Endodermal cell (in vitro differentiated cells): ENCODE results near the gene CFAP92. TPM values are rescaled to one million over a fixed set of nuclear protein-coding genes. Genes with fewer than 3 reads are reported as not detected.

ENCODE experiments used
- DNase-seq: peaks from one replicate; pipeline ENCODE4 v3.0.0-alpha.2; 2017
- H3K27ac ChIP-seq: 2 replicates; pipeline ENCODE4 v1.5.1; 2013; ENCODE audit warnings: mild to moderate bottlenecking, low read depth, low read length, moderate library complexity
- H3K27me3 ChIP-seq: 2 replicates; pipeline ENCODE4 v1.6.1; 2013; ENCODE audit warnings: mild to moderate bottlenecking, low read length, moderate library complexity; ENCODE audit not compliant: insufficient read depth, control insufficient read depth, poor library complexity, severe bottlenecking
- H3K36me3 ChIP-seq: 2 replicates; pipeline ENCODE4 v1.7.0; 2013; ENCODE audit warnings: mild to moderate bottlenecking, low read length, moderate library complexity; ENCODE audit not compliant: control insufficient read depth, insufficient read depth
- H3K4me1 ChIP-seq: one replicate; pipeline ENCODE4 v1.7.0; 2013; ENCODE audit warnings: low read length; ENCODE audit not compliant: control insufficient read depth, insufficient read depth
- H3K4me3 ChIP-seq: 2 replicates; pipeline ENCODE4 v1.5.1; 2013; ENCODE audit warnings: mild to moderate bottlenecking, low read length, moderate library complexity
- H3K9ac ChIP-seq: 2 replicates; pipeline ENCODE4 v1.6.1; 2013; ENCODE audit warnings: mild to moderate bottlenecking, low read length, moderate library complexity; ENCODE audit not compliant: poor library complexity, severe bottlenecking; ENCODE audit errors: extremely low read depth
- H3K9me3 ChIP-seq: 2 replicates; pipeline ENCODE4 v1.6.1; 2013; ENCODE audit warnings: mild to moderate bottlenecking, low read length, moderate library complexity; ENCODE audit not compliant: control insufficient read depth
- H3K27ac Mint-ChIP-seq: 2 replicates; pipeline ENCODE4 v1.8.0; 2020; ENCODE audit warnings: mixed read lengths
- H3K27me3 Mint-ChIP-seq: 2 replicates; pipeline ENCODE4 v1.8.0; 2021; ENCODE audit warnings: mild to moderate bottlenecking, mixed read lengths; ENCODE audit not compliant: insufficient read depth
- H3K36me3 Mint-ChIP-seq: 2 replicates; pipeline ENCODE4 v1.8.0; 2020; ENCODE audit warnings: low read depth, mixed read lengths
- H3K4me1 Mint-ChIP-seq: 2 replicates; pipeline ENCODE4 v1.8.0; 2020; ENCODE audit warnings: mixed read lengths
- H3K4me3 Mint-ChIP-seq: 2 replicates; pipeline ENCODE4 v1.8.0; 2020; ENCODE audit warnings: mild to moderate bottlenecking, moderate library complexity, mixed read lengths
- H3K9me3 Mint-ChIP-seq: 2 replicates; pipeline ENCODE4 v1.8.0; 2020; ENCODE audit warnings: mild to moderate bottlenecking, mixed read lengths
- WGBS, 2 experiments: methylation state at CpG; one replicate each; pipeline versions ENCODE4 v1.1.5 to v1.1.7; 2013; ENCODE audit warnings: missing lambda C conversion rate in 2 of 2, mixed read lengths in 1 of 2; ENCODE audit not compliant: insufficient coverage in 1 of 2, insufficient read length in 1 of 2; 5-methylcytosine and 5-hydroxymethylcytosine counted together
- total RNA-seq, 2 donors: library from RNA; stranded (reverse); fragmentation: NEBNext Ultra II Directional in 1 of 2; extraction: Animal tissue kit (Norgen Biotek cat#: 25700) in 1 of 2; gene quantifications; 2 replicates in 1 of 2; 3 replicates in 1 of 2; pipeline ENCODE4 v1.2.1, GENCODE V29; 2021
- TF ChIP-seq, protein P1 (sequence below): fragments of 200-600 bp; sonication (generic); conservative IDR thresholded peaks from 2 replicates; pipeline ENCODE4 v1.5.0; 2021; ENCODE audit warnings: antibody characterized with exemption, mild to moderate bottlenecking

CFAP92 gene
- total RNA-seq, 2 donors from 2014 or later = 1.3 to 3.0 TPM

GRCh38 chr3:128906031-128906803 lies 87.7 kb downstream of the CFAP92 start:
- no peaks in the 10 kb centered on the region for H3K4me1 Mint-ChIP-seq
- no peaks in the 10 kb centered on the region for H3K27me3 ChIP-seq
- DNase-seq = peak; percentile 30
- no peaks in the 10 kb centered on the region for H3K27me3 Mint-ChIP-seq
- H3K9me3 Mint-ChIP-seq = no peaks in the 10 kb centered on the region
- TF ChIP-seq, protein P1, sequence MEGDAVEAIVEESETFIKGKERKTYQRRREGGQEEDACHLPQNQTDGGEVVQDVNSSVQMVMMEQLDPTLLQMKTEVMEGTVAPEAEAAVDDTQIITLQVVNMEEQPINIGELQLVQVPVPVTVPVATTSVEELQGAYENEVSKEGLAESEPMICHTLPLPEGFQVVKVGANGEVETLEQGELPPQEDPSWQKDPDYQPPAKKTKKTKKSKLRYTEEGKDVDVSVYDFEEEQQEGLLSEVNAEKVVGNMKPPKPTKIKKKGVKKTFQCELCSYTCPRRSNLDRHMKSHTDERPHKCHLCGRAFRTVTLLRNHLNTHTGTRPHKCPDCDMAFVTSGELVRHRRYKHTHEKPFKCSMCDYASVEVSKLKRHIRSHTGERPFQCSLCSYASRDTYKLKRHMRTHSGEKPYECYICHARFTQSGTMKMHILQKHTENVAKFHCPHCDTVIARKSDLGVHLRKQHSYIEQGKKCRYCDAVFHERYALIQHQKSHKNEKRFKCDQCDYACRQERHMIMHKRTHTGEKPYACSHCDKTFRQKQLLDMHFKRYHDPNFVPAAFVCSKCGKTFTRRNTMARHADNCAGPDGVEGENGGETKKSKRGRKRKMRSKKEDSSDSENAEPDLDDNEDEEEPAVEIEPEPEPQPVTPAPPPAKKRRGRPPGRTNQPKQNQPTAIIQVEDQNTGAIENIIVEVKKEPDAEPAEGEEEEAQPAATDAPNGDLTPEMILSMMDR = no peak
- no peak overlapping the region for H3K27ac Mint-ChIP-seq
- no peaks in the 10 kb centered on the region for H3K4me1 ChIP-seq
- H3K36me3 Mint-ChIP-seq = peaks cover 53% of the 10 kb centered on the region
- no peaks in the 10 kb centered on the region for H3K9me3 ChIP-seq
- no peak overlapping the region for H3K9ac ChIP-seq
- H3K4me3 ChIP-seq = no peak overlapping the region
- H3K27ac ChIP-seq = no peak overlapping the region
- H3K36me3 ChIP-seq = peaks cover 89% of the 10 kb centered on the region
- 96% methylated on average over 14 to 25 of the region's 25 CpGs for WGBS, 2 experiments
- H3K4me3 Mint-ChIP-seq = no peak overlapping the region

- Mint-ChIP-seq H3K27ac (no peak overlapping the region), H3K36me3 (peaks cover 72% of the 10 kb centered on the region), H3K27me3 (no peaks in the 10 kb centered on the region), H3K4me1 (no peaks in the 10 kb centered on the region), H3K4me3 (no peak overlapping the region), H3K9me3 (no peaks in the 10 kb centered on the region)
- Histone ChIP-seq H3K27ac (no peak overlapping the region), H3K9me3 (no peaks in the 10 kb centered on the region), H3K36me3 (peaks cover 89% of the 10 kb centered on the region), H3K9ac (no peak overlapping the region), H3K4me3 (no peak overlapping the region), H3K27me3 (no peaks in the 10 kb centered on the region), H3K4me1 (no peaks in the 10 kb centered on the region)
- TF ChIP-seq, protein P1 = no peak
- DNase-seq = no peak
- WGBS, 2 experiments = 94 to 100% methylated on average over 4 to 12 of the region's 12 CpGs
Measured at GRCh38 chr3:128903501-128903900, 90.4 kb downstream of the CFAP92 start.

DNA sequence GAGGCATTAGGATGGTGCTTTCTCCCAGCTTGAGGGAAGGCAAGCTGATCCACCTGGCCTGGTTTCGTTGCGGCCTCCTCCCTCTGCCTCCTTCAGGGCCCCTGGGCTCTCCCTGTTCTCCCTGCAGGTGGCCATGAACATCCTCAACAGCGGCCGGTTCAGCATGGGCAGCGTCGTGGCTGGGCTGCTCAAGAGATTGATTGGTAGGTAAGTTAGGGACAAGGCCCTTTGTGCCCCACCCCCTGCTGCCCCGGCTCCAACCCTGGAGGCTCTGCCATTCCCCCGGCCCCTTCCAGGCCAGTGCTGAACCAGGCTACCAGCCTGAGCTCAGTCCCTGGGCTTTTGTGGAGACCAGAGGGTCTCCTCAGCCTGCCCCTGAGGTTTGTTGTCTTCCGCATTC lies 91.5 kb downstream of the CFAP92 start:
- H3K9me3 Mint-ChIP-seq = no peaks in the 10 kb centered on the region
- no peak overlapping the region for H3K4me3 Mint-ChIP-seq
- Histone ChIP-seq H3K36me3 (peaks cover 90% of the 10 kb centered on the region), H3K9me3 (no peaks in the 10 kb centered on the region), H3K4me1 (no peaks in the 10 kb centered on the region), H3K27ac (no peak overlapping the region), H3K4me3 (no peak overlapping the region), H3K27me3 (no peaks in the 10 kb centered on the region), H3K9ac (no peak overlapping the region)
- no peak for DNase-seq
- H3K27me3 Mint-ChIP-seq = no peaks in the 10 kb centered on the region
- H3K27ac Mint-ChIP-seq = no peak overlapping the region
- H3K4me1 Mint-ChIP-seq = no peaks in the 10 kb centered on the region
- peaks cover 81% of the 10 kb centered on the region for H3K36me3 Mint-ChIP-seq
- TF ChIP-seq, protein P1 = no peak
- 93 to 97% methylated on average over 3 to 9 of the region's 9 CpGs for WGBS, 2 experiments
